Type B pancreatic cell (in vitro differentiated cells): ENCODE measurements around the gene MYPN. TPM values are rescaled to one million over a fixed set of nuclear protein-coding genes. Genes with fewer than 3 reads are reported as not detected.

Source experiments
- DNase-seq: peaks from one replicate; pipeline ENCODE4 v3.0.0; 2021; ENCODE audit warnings: mixed read lengths; ENCODE audit not compliant: unreplicated experiment; ENCODE audit errors: extremely low spot score
- H3K27ac Mint-ChIP-seq: 2 replicates; pipeline ENCODE4 v1.8.0; 2021; ENCODE audit warnings: mild to moderate bottlenecking, mixed read lengths
- H3K27me3 Mint-ChIP-seq: 2 replicates; pipeline ENCODE4 v1.8.0; 2021; ENCODE audit warnings: mixed read lengths
- H3K36me3 Mint-ChIP-seq: 2 replicates; pipeline ENCODE4 v1.8.0; 2021; ENCODE audit warnings: mixed read lengths
- H3K4me1 Mint-ChIP-seq: one replicate; pipeline ENCODE4 v1.8.0; 2021; ENCODE audit warnings: mixed read lengths; ENCODE audit not compliant: unreplicated experiment
- H3K4me3 Mint-ChIP-seq: 2 replicates; pipeline ENCODE4 v1.8.0; 2021; ENCODE audit warnings: mild to moderate bottlenecking, mixed read lengths
- H3K9me3 Mint-ChIP-seq: 2 replicates; pipeline ENCODE4 v1.8.0; 2021; ENCODE audit warnings: mixed read lengths
- total RNA-seq: library from RNA; stranded (reverse); gene quantifications from 2 replicates; pipeline ENCODE4 v1.2.1, GENCODE V29; 2021; ENCODE audit warnings: low replicate concordance
- TF ChIP-seq, protein P1 (sequence below): fragments of 200-600 bp; sonication (generic); conservative IDR thresholded peaks from 2 replicates; pipeline ENCODE4 v1.5.0; 2021; ENCODE audit warnings: antibody characterized with exemption, mild to moderate bottlenecking

The MYPN gene
- total RNA-seq, 1 donor from 2014 or later: 0.14 TPM

DNA sequence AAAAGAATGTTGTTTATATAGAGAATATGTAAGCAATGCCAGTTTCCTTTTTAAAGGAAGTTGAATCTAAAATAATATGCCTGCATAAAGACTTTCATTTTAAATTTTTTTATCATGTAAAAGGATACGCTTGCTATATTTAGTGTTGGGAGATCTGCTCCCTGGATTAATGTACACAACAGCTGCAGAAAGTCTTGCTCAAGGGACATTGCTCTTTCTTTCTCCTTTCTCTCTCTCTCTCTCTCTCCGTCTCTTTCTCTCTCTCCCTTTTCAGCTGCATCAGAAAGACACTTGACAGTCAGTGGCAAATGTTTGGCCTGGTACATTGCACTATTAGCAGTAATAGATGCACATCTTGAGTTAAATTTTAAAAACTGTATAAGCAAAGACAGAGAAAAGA, 739 bp downstream of the MYPN start:
- H3K27me3 Mint-ChIP-seq: no peaks in the 10 kb centered on the region
- no peaks in the 10 kb centered on the region for H3K9me3 Mint-ChIP-seq
- H3K4me3 Mint-ChIP-seq: no peak overlapping the region
- H3K4me1 Mint-ChIP-seq: peaks cover 5% of the 10 kb centered on the region
- TF ChIP-seq, protein P1, sequence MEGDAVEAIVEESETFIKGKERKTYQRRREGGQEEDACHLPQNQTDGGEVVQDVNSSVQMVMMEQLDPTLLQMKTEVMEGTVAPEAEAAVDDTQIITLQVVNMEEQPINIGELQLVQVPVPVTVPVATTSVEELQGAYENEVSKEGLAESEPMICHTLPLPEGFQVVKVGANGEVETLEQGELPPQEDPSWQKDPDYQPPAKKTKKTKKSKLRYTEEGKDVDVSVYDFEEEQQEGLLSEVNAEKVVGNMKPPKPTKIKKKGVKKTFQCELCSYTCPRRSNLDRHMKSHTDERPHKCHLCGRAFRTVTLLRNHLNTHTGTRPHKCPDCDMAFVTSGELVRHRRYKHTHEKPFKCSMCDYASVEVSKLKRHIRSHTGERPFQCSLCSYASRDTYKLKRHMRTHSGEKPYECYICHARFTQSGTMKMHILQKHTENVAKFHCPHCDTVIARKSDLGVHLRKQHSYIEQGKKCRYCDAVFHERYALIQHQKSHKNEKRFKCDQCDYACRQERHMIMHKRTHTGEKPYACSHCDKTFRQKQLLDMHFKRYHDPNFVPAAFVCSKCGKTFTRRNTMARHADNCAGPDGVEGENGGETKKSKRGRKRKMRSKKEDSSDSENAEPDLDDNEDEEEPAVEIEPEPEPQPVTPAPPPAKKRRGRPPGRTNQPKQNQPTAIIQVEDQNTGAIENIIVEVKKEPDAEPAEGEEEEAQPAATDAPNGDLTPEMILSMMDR: no peak
- no peak for DNase-seq
- no peak overlapping the region for H3K27ac Mint-ChIP-seq
- H3K36me3 Mint-ChIP-seq: no peaks in the 10 kb centered on the region

DNA sequence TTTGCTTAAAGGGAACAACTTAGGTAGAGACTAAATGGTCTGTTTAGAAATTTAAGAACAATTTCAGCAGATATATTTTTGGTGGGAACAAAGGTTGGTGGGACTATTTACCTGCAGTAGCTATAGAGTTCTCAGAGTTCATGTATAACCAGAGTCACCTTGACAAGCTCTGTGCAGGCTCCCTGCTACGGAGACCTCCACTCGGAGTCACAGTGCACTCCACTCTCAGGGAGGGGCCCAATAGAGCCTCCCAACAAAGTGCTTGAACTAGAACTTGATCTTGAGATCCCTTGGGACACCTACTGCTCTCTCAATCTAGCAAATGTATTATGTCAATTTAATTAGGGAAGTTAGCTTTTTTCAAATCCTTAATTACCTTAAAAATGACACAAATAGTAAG, 2.3 kb downstream of the MYPN start:
- Mint-ChIP-seq H3K4me3 (no peak overlapping the region), H3K9me3 (no peaks in the 10 kb centered on the region), H3K4me1 (no peaks in the 10 kb centered on the region), H3K36me3 (no peaks in the 10 kb centered on the region), H3K27me3 (no peaks in the 10 kb centered on the region), H3K27ac (no peak overlapping the region)
- no peak for DNase-seq
- TF ChIP-seq, protein P1: no peak

DNA sequence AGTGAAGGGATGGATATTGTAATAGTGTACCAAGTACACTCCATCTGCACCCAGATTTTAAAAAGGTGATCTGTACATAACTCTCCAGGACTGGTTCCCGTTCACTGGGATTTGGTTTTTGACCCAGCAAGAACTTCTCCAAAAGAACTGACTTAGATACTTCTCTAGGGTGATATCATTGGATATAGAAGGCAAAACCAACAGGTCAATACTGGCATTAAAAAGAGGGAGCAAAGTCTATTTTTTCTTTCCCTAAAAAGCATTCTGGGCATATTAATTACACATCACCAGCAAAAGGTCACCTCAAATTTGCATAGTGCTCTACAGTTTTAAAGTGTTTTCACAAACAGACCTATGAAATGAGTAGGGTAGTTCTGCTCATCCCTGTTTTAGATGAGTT, 3.5 kb downstream of the MYPN start:
- Mint-ChIP-seq H3K4me3 (no peak overlapping the region), H3K36me3 (no peaks in the 10 kb centered on the region), H3K4me1 (no peaks in the 10 kb centered on the region), H3K27me3 (no peaks in the 10 kb centered on the region), H3K27ac (no peak overlapping the region), H3K9me3 (no peaks in the 10 kb centered on the region)
- DNase-seq: no peak
- TF ChIP-seq, protein P1: no peak

DNA sequence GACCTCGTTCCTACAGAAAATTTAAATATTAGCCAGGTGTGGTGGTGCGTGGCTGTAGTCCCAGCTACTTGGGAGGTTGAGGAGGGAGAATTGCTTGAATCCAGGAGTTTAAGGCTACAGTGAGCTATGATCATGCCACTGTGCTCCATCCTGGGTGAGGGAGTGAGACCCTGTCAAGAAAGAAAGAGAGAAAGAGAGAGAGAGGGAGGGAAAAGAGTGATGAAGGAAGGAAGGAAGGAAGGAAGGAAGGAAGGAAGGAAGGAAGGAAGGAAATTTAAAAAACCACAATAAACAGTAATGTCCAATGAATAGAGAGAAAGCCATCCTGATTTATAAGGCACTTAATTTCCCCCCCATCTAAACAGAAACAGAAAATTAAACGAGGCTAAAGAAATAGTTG, 9.4 kb downstream of the MYPN start:
- Mint-ChIP-seq H3K9me3 (no peaks in the 10 kb centered on the region), H3K27me3 (no peaks in the 10 kb centered on the region), H3K27ac (no peak overlapping the region), H3K4me1 (no peaks in the 10 kb centered on the region), H3K4me3 (no peak overlapping the region), H3K36me3 (no peaks in the 10 kb centered on the region)
- DNase-seq: no peak
- TF ChIP-seq, protein P1: no peak

DNA sequence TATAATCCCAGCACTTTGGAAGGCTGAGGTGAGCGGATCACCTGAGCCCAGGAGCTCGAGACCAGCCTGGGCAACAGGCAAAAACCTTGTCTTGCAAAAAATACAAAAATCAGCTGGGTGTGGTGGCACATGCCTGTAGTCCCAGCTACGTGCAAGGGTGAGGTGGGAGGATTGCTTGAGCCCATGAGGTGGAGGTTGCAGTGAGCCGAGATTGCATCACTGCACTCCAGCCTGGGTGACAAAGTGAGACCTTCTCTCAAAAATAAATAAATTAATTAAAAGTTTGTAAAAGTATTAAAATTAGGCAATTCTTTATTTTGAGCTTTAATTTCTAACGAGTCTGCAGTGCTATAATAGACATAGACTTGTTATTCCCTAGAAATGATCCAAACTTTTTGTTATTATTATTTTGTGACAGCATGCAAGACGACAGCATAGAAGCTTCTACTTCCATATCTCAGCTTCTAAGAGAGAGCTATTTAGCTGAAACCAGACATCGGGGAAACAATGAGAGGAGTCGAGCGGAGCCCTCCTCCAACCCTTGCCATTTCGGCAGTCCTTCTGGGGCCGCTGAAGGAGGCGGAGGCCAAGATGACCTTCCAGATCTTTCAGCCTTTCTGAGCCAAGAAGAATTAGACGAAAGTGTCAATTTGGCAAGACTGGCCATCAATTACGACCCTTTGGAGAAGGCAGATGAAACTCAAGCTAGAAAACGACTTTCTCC, 11.9 kb downstream of the MYPN start:
- Mint-ChIP-seq H3K4me1 (peaks cover 5% of the 10 kb centered on the region), H3K4me3 (no peak overlapping the region), H3K27ac (no peak overlapping the region), H3K36me3 (no peaks in the 10 kb centered on the region), H3K9me3 (no peaks in the 10 kb centered on the region), H3K27me3 (no peaks in the 10 kb centered on the region)
- no peak for DNase-seq
- TF ChIP-seq, protein P1: no peak
